Stimulated activated CD4-positive, alpha-beta T cell treated with anti-CD3 and anti-CD28 coated beads, Interleukin-12 subunit alpha, Interleukin-12 subunit beta, amount 100 ng/mL, for 4 hours (primary cell): ENCODE data around the gene ARAP1.

ENCODE experiments used
- DNase-seq: peaks from one replicate; pipeline ENCODE4 v3.0.0-alpha.2; 2020

ARAP1 gene

DNA sequence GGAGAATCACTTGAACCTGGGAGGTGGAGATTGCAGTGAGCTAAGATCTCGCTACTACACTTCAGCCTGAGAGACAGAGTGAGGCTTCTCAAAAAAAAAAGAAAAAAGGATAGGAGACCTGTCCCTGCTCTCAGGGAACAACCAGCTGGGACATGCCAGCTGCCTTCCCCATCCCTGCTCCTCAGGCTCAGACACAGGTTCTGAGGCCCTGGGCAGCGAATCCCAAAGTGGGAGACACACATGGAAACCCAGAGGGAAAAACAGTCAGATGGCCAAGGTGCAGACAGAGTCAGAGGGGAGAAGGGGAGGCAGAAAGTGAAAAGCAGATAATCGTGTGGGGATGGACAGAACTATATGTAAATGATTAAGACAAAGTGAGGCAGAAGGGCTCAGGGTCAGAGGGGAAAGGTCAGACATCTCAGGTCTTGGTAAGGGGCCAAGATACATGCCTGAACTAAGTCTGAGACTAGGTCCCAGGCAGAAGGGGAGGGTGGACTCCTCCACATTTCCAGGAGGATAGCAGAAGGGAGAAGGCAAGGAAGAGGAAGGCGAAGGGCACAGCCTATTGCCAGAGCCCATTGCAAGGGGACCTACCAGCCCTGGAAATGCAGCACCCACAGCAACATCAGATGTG, 27.4 kb upstream of the ARAP1 start:
- DNase-seq = no peak

DNA sequence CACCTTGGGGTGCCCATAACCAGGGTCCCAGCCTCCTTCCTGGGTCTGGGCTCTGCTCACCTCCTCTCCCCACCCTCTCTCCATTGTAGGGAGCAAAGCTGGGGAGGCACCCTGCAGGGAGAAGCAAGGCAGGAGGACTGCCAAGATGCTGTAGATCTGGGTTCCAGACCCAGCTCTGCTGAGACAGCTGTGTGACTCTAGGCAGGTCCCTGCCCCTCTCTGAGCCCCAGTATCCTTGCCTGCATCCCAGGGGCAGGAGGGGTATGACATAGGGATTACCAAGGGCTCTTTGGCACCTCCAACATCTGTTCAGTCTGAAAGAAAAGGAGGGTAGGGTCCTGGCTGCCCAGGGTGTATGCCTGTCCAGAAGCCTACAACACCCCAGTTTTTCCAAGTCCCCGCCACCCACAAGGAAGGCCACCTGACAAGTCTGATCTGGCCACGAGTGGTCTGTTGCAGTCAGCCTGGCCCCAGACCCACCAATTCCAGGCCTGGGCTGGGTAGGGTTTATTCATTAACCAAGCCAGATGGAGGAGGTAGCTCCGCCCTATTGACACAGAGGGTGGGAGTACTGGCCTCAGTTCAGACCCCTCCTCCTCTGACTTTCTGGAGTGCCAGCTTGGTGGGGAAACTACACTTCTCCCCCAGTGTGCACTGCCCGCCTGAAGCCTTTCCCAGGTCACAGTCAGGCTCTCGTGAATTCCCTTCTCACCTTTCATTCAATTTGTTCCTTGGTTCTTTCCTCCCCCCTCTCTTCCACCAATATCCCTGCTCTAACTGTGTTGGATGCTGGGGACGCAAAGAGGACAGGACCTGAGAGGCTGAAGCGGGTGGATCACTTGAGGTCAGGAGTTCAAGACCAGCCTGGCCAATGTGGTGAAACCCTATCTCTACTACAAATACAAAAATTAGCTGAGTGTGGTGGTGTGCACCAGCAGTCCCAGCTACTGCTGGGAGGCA, 26.6 kb upstream of the ARAP1 start:
- no peak for DNase-seq

DNA sequence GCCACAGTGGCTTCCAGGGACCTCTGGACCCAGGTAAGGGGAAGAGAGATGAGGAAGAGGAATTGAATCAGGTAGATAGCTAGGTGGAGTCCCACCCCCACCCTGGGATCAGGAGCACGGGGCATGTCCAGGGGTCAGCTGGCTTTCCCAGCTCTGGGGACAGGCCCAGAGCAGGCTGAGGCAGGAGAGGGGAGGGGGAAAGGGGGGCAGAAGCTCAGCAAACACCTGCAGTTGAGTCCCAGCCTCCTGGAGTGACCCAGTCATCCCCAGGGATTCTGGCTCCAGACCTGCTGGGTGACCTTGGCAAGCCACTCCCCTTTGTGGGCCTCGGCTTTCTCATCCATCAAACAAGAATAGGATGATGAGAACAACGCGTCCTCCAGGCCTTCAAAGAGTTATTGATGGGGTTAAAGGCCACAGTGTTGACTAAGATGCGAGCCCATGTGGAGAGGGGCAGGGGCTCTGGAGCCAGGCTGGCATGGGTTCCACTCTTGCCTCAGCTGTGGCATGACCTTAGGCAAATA, 25.6 kb upstream of the ARAP1 start:
- no peak for DNase-seq

DNA sequence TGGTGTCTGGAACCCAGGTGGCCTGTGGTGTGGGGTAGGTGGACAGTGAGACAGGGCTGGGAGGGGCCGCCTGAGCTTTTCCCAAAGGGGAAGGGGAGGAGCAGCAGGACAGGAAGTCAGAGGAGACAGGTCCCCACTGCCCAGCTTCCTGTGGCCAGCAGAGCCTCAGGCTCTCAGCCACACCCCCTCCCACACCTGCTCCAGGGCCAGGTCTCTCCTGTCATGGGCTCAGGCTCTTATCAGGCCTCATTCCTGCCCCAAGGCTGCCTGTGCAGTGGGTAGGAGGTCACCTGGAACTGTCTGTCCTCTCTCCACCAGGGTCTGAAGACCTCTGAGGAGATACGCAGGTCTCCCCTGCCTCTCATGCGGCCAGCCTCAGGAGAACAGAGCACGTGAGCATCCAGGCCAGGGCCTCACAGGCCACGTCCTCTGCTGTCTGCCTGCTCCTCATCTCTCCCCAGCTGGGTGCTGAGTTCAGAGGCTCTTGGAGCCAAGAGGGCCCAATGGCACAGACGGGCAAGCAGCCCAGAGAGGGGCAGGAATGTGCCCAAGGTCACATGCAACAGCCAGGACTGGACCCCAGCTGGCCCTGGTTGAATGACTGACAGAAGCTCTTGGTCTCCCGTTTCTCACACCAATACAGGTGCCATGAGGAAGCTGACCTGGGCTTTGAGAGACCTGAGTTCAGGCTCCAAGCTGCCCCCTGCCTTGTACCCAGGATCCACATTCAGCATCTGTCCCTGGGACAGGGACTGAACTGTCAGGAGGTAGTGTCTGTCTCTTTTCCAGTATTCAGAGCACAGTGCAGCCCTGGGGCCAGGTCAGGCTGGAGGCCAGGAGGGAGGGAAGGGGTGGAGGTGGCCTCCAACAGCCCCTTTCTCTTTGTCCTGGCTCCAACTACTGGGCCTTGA, 24.9 kb upstream of the ARAP1 start:
- no peak for DNase-seq

DNA sequence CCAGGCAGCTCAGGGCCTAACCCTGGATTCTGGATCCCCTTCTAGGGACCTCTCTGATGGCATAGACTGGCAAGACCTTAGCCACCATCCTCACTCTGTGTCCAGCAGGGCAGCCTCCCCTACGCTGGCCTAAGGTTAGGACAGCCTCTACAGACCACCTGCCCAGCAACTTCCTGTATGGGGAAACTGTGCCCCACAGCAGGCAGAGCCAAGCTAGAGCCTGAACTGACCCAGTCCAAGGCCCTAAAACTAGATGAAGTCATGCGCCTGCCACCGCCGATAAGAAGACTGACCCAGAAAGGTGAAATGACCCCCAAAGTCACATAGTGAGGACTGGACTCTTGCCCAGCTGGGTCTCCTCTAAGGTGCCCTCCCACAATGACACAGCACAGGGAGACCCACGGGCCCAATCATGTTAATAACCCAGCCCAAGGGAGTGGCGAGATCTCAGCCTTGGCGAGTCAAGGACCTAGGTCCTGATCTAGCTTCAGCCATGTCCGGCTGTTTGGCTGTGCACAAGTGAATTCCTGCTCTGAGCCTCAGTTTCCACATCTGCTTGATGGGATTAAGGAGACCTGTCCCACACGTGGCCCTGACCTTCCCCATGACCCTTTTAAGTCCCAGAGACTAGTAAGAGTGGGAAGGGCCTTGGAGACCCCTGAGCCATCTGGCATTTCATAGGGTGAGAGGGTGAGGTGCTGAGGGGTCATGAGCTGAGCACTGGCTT, 24.1 kb upstream of the ARAP1 start:
- no peak for DNase-seq

DNA sequence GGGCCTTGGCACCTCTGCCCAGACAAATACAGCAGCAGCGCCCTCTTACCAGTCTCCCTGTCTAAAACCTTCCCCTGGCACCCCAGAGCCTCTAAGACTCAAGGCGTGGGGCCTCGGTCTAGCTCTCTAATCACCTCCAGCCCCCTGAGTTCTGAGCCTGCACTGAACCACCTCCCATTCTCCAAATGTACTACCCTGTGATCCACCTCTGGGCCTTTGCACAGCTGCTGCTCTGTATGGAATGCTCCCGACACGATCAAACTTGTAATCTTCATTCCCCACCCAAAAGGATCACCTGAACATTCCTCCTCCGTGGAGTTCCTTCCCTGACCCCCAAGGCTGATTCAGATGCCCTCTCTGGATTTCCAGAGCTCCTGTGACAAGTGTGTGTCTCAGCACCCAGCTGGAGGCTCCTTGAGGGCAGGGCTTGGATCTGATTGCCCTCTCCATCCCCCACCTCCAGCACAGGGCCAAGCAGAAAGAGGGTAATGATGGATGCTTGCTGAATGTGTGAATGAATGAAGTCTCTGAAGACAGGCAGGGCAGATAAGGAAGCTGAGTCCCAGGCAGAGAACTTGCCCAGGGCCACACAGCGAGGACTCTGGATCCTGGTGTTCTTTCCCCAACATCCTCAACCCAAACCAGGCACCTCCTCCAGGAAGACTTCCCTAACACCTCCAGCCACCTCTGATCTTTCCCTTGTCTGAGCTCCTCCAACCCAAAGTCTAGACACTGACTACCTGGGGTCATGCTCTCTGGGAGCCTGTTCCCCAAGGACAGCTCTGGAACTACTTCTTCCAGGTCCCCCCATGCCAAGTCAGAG, 23.3 kb upstream of the ARAP1 start:
- no peak for DNase-seq

DNA sequence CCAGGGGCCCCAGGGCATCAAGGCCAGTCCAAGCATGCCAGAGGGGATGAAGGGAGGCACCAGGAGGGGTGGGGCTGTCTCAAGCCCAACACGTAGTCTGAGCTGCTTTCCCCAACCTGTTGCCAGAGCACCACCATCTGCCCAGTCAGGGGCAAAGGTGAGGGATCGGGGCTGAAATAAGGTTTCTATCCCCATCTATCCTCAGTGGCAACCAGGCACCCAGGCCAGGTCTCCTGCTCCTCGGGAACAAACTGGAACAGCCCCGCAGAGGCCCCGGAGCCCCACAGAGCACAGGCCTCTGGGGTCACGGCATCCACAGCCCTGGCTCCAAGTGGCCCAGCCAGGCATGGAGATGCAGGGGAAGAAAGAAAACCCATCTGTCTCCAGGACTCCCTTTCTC, 22.3 kb upstream of the ARAP1 start:
- no peak for DNase-seq

DNA sequence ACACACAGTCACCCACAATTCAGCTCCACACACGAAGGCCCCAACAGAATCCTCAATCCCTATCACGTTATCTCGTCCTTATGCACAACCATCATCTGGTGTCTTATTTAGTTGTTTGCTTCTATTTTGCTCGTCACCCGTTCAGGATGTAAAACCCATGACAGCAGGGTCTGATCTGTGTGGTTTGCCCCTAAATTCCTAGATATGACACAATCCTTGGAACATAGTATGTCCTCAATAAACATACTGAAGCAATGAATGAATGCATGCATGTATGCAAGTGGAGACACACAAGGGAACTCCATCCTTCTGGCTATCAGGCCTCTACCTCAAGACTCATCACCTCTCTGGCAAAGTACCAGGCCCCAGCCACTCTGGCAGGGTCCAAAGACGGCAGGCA, 21.5 kb upstream of the ARAP1 start:
- no peak for DNase-seq

DNA sequence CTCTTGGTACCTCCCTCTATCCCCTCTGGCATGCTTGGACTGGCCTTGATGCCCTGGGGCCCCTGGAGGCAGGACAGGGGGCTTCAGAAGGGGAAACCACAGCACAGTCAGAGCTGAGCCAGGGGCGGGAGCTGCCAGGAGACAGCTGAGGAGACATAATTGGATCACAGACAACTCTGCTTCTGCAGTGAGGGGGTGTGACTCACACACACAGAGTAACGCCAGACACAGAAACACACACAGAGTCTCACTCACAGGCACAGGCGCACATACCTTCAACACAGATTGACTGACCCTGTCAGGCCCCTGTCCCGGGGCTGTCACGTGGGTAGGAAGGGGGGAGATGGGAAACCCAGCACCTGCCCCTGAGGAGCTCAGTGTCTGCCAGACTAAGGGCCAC, 21.1 kb upstream of the ARAP1 start:
- no peak for DNase-seq

DNA sequence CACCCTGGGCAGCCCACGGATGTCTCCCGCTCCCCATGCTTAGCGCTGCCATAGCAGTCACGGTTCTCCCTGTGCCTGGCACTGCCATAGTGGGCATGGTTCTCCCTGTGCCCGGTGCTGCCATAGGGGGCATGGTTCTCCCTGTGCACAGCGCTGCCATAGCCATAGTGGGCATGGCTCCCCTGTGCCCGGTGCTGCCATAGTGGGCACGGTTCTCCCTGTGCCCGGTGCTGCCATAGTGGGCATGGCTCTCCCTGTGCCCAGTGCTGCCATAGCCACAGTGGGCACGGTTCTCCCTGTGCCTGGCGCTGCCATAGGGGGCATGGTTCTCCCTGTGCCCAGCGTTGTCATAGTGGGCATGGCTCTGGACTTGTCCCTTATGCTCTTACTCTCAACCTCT, 19.9 kb upstream of the ARAP1 start:
- no peak for DNase-seq

DNA sequence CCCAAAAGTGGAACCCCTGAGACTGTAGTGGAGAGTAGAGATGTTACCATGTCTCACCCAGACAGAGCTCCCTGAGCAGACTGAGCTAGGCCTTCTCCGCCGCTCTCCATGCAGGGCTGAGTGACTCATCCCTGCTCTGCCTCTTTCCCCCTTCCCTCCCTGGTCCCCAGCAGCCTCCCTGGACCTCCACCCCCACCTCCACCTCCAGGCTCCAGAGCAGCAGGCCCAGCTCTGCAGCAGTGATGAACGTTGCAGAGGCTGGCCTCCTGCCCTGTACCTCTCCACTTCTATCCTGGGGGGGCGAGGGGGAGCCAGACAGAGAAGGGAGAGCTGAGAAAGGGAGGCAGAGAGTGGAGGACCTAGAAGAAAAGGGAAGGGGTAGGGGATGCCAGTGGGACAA, 19.3 kb upstream of the ARAP1 start:
- no peak for DNase-seq

DNA sequence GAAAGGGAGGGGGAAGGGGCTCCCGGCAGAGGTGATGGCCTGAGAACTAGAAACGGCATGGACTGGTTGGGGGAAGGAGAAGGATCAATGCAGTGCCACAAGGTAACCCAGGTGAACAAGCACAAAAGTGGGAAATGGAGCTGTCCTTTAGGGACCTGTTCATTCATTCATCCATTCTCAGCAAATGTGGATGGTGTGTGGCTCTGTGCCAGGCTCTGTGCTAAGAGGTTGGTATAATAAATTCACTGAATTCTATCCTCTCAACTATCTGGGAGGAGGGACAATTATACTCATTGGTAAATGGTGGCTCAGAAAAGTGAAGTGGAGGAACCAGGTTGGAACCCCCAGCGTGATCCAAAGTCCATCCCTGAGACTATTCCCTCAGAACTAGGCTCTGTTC, 18.6 kb upstream of the ARAP1 start:
- no peak for DNase-seq

DNA sequence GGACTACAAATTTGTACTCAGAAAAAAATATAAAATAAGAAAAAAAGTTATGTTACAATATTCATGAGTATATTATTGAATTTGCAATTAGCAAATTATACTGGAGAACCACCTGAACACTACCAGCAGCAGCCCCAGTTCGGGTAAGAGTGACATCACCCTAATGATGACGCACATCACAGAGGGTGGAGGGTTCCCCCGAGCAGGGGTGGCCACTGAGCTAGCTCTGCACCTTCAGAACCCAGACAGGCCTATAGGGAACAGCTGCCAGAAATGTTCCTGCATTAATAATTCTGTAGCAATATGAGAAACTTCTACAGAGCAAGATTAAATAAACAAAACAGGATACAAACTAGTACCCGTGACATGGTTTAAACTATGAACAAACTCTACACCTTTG, 17.5 kb upstream of the ARAP1 start:
- DNase-seq = no peak

DNA sequence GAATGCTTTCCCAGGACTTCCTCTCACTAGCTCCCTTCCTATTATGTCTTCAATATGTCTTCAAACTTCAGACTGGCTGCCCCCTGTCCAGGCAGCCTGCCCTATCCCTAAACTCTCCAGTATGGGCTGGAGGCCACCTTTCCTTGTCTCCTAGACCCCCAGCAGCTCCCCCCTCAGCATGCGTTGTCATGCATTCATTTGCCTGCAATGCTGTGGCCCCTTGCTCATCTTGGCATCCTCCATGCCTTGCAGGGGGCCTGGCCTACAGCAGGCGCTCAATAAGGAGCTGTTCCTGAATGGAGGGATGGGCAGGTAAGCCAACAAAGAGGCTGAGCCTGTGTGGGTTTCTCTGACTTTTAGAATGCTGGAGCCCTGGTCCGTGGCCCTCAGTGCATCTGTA, 16.4 kb upstream of the ARAP1 start:
- DNase-seq = no peak

DNA sequence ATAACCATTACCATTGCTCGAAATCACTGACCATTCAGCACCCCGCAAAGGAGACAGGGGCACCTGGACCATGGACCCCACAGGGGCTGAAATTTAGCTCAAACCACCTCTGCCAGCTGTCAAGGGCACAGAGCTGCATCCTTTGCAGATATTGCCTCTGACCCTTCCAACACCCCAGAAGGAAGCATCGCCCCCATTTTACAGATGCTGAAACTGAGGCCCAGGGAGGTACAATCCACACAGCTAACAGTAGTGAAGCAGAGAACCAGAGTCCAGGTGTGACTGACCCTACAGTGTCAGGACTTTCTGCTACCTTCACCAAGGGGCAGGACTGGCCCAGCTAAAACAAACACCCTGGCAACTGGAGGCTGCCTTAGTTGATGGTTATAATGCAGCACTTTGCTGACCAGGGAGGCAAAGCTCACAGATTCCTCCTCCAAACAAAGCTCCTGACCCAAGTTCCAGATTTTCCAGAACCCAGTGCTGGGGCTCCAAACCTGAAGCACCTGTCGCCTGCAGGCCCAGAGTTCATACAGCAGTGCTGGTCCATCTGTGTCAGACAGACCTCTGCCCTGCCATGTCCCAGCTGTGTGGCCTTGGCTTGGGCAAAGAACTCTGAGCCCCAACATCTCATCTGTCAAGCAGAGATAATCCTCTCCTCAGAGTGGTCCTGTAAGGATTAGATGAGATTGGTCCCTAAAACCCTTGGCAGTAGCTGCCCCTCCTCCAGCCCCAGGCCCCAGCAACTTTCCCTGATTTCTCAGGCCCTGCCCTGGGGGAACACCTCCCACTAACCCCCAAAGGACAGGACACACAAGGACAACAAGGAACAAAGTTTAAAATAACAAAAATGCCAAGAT, 15.2 kb upstream of the ARAP1 start:
- no peak for DNase-seq

DNA sequence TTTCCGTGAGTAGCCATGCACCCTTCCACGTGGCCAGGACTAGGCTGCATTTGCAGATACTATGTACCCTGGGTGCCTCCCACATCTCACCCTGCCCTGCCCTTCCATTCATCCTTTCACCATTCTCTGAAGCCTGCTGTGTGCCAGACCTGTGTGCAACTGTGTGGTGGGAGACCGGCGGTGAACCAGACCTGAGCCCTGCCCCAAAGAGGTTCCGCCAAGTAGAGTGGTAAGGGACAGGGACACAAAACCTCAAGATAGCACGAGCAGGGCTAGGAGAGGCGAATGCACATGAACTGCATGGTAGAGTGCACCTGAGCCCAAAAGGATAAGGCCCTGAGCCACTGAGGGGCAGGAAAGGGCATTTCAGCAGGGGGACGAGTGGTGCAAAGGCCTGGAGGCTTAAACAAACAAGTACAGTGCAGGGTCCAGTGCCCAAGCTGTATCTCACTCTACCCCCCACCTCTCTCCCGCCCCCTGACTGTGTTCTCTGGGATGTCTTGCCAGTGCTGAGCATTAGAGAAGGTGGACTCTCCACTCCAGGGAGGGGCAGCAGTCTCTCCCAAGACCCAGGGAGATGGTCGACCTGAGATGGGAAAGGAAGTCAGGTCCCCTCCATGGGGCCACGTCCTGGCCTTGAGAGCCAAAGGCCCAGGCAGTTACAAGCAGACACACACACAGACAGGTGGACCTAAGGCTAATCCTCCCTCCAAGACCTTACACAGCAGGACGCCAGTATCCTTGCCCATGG, 14.1 kb upstream of the ARAP1 start:
- no peak for DNase-seq

DNA sequence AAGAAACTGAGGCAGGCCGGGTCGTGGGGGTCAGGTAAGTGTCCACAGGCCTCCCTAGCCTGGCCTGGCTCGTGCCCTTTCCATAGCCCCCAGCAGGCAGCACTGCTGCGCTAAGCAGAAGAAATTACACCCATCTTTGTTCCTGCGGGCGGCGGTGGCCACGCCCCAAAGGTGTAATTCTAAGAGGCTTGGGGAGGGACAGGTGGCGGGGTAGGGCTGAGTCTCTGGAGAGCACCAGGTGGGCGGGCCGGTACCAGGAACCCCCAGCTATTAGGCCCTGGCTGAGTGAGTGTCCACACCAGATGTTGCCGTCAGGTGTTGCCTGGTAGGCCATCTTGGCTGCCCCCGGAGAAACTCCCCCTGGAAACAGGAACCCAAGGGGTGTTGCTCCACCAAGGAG, 12.3 kb upstream of the ARAP1 start:
- DNase-seq = no peak

DNA sequence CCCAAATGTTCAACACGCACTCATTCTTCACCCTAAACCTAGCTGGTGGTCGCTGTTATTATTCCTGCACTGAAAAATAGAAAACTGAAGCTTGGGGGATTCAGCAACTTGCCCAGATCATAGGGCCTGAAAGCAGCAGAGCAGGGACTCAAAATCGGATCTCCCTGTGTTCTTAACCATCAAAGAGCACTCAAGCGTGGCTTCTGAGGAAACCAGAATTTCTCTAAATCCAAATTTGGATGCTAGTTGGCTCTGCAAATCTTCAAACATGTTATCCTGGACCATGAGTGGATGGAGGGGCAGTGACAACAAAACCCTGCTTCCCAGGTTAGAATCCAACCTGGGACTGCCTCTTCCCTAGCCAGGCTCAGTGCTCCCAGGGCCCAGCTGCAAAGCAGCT, 11.6 kb upstream of the ARAP1 start:
- no peak for DNase-seq

DNA sequence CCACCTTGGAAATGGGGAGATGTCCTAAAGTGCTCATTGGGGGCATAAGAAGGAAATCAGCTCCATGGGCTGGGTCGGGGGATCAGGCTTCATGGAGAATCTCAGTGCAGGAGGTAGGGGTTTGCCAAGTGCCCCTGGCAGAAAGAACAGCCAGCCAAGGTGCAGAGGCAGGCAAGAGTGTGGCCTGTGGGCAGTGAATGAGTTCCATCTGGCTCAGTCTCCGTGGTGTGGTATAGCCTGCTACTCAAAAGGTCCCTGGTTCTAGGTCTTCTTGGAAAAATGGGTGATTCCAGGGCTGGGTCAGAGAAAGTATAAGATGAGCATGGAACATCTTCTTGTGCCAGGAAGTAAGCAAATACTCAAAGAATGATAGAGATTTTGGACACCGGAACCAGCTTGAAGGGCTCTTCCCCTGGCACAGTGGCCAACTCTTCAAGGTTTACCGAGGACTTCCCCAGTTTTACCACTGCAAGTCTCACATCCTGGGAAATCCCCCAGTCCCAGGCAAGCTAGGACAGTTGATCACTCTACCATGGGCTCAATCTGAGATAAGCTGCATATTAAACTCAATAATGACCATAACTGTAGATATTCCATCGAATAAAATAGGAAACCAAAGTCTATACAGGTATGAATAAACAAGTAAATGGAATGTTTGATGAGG, 10.6 kb upstream of the ARAP1 start:
- DNase-seq = no peak
